Epithelial cell of esophagus (primary cell): ENCODE data around the gene KLF5.

Experiments
- DNase-seq: peaks from one replicate; pipeline ENCODE4 v3.0.0; 2010; ENCODE audit warnings: low read depth
- H3K4me3 ChIP-seq: 2 replicates; pipeline ENCODE4 v1.5.1; 2011; ENCODE audit warnings: mild to moderate bottlenecking, low read length, control low read depth
- TF ChIP-seq, protein P1 (sequence below): IDR thresholded peaks from 2 replicates; pipeline ENCODE4 v1.5.1; 2011; ENCODE audit warnings: low read depth, mild to moderate bottlenecking, low read length, control low read depth, inconsistent platforms; ENCODE audit not compliant: insufficient read depth; ENCODE audit errors: missing control alignments

Gene KLF5

DNA sequence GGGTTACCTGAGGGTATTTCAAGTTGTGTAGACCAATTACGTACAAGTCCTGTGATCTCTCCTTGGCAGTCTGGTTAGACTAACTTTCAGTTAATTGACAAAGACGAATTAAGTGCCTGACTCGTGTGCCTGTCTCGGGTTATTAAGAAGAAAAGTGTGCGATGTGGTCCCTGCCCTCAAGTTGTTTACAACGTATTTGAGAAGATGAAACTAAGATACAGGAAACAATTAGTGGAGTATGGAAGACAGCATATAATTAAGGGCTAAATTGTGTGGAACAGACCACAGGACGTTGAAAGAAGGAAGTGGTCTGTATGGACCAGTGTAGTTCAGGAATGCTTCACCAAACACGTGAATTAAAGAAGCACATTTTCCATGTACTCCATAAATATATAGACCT, 49.2 kb downstream of the KLF5 start:
- no peak for DNase-seq
- TF ChIP-seq, protein P1, sequence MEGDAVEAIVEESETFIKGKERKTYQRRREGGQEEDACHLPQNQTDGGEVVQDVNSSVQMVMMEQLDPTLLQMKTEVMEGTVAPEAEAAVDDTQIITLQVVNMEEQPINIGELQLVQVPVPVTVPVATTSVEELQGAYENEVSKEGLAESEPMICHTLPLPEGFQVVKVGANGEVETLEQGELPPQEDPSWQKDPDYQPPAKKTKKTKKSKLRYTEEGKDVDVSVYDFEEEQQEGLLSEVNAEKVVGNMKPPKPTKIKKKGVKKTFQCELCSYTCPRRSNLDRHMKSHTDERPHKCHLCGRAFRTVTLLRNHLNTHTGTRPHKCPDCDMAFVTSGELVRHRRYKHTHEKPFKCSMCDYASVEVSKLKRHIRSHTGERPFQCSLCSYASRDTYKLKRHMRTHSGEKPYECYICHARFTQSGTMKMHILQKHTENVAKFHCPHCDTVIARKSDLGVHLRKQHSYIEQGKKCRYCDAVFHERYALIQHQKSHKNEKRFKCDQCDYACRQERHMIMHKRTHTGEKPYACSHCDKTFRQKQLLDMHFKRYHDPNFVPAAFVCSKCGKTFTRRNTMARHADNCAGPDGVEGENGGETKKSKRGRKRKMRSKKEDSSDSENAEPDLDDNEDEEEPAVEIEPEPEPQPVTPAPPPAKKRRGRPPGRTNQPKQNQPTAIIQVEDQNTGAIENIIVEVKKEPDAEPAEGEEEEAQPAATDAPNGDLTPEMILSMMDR: no peak
- H3K4me3 ChIP-seq: no peak overlapping the region

DNA sequence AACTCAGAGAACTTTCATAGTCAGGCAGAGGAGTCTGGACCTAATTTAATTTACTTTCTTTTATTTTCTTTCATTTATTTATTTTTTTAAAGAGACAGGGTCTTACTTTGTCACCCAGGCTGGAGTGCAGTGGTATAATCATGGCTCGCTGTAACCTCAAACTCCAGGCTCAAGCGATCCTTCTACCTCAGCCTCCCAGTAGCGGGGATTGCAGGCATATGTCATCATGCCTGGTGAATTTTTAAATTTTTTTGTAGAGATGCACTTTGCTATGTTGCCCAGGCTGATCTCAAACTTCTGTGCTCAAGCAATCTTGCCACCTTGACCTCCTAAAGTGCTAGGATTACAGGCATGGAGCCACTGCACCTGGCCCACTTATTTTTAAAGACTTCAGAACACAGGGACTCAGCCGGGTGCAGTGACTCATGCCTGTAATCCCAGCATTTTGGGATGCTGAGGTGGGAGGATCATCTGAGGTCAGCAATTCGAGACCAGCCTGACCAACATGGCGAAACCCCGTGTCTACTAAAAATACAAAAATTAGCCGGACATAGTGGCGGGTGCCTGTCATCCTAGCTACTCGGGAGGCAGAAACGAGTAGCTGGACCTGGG, 50.6 kb downstream of the KLF5 start:
- no peak for DNase-seq
- TF ChIP-seq, protein P1: no peak
- H3K4me3 ChIP-seq: no peak overlapping the region

DNA sequence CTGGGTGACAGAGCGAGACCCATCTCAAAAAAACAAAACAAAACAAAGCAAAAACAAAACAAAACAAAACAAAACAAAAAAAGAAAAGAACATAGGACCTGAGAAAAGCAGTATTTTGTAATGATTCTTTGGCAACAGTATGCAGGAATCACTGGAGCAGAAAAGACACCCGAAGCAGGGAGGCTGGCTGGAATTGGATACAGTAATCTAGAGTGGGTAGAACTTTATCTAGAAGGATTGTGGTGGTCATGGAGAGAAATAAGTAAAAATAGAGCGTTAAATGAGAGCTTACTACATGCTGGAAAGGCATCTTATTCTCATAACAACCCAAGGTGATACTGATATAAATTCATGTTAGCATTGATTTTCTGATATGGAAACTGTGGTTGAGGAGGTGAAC, 51.2 kb downstream of the KLF5 start:
- no peak overlapping the region for H3K4me3 ChIP-seq
- no peak for DNase-seq
- TF ChIP-seq, protein P1: no peak

DNA sequence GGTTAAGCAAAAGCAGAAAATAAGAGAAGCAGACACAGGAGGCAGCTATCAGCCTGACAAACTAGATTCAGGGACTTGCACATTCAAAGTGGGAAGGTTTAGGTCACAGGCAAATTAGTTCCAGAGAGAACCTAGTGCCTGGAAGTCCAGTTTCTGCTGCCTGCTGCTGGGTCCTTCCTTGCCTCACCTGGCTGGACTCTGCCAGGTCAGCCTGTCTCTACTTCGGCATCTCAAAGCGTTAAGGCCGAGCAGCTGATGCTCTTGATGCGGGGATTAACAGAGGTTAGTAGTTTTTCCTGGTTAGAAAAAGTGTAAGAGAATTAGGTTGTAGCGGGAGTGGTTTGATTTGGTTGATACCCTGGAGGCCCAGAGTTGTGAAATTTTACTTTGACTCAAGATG, 52.0 kb downstream of the KLF5 start:
- DNase-seq: peak; percentile 28
- no peak overlapping the region for H3K4me3 ChIP-seq
- TF ChIP-seq, protein P1: no peak

DNA sequence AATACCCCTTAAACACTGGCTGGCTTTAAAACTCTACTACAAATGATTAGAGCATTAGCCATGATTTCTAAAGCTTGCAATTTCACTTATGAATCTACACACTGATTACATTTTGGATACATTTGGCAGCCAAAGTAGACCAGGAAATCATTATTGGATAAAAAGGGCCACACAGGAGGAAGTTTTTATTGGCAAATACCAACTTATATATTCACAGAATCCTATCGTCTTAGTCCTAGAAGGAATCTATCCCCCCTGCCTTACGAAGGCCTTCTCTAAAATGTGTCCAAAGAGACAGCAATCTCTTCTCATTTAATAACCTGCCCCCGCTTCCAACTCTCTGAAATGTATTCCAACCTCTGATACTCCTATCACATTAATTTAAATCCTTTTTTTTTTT, 52.5 kb downstream of the KLF5 start:
- H3K4me3 ChIP-seq: no peak overlapping the region
- no peak for DNase-seq

DNA sequence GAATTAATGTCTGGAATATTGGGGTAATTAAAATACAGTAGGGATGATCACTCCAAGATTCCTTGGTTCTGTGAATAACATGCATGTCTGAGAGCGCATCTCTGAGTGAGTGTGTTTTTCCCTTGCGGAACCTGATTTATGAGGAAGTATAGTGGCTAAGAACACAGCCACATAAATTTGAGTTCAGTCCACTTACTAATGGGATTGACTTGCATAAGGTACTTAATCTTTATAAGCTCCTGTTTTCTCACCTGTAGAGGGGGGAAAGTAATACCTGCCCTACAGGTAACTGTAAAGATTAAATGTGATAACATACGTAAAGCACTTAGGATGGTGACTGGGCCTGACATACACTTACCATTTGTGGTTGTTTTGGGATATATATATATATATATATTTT, 60.8 kb downstream of the KLF5 start:
- TF ChIP-seq, protein P1: no peak
- H3K4me3 ChIP-seq: no peak overlapping the region
- DNase-seq: no peak

More for the DNA sequence above, 52.5 kb downstream of the KLF5 start:
- TF ChIP-seq, protein P1: no peak
